ENCODE data around the gene ITPKB.
A peak's percentile ranks its signal among the peaks of the same experiment; 100 is the strongest.

Gene ITPKB

DNA sequence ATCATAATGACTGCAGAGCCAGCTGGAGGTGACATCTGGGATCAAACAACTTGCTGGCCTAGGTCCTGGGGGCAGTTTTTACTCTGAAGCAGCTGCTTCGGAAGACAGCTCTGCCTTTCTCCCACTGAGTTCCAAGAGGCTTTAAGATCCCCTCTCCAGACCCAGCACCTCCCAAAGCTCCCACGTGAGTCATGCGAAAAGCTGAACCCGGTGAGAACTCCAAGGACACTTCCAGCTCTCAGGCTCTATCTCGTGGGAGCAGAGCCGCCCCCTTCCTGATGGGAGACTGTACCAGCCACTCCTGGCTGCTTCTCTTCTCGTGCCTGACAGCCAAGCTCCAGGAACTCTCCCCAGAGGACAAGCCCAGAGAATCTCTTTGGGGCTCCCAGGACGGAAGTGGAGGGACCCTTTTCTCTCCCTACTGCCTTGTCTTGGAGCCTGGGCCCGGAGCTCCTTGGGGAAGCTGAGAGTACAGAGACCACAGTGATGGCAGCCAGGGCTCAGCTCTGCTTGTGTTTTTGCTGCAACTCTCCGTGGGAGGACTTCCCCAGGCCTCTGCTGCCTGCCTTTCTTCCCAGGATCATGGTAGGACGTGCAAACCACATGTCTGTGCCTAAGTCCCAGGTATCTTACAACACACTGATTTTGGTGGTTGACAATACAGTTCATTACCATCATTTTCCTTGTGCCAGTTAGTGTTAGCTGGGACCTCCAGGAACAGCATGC lies 149.9 kb downstream of the ITPKB start:
- DNase-seq (ENCODE audit: low read depth): peak; percentile 13
- TF ChIP-seq MYC (IDR thresholded peaks at IDR 0.05; ENCODE audit: low read depth, low read length): no peak
- no peak overlapping the region for H3K4me3 ChIP-seq (ENCODE audit: low read depth, low read length)

DNA sequence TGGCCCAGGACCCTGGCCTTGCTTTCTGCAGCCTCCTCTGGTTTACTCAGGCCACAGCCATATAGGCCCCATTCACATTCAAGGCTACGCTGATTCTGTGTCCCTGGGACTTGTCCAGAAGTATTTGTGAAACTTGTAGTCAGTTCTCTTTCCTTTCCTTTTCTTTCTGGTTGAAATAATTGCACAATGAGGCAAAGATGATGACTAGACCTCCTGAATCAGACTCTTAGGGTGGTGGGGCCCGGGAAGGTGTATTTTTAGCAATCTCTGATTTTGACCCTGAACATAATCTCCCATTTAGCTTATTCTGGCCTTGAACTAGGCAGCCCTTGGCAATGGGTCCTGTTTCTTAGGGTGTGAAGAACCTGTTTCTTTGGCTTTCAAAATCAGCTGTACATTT lies 150.6 kb downstream of the ITPKB start:
- no peak for DNase-seq (ENCODE audit: low read depth)

DNA sequence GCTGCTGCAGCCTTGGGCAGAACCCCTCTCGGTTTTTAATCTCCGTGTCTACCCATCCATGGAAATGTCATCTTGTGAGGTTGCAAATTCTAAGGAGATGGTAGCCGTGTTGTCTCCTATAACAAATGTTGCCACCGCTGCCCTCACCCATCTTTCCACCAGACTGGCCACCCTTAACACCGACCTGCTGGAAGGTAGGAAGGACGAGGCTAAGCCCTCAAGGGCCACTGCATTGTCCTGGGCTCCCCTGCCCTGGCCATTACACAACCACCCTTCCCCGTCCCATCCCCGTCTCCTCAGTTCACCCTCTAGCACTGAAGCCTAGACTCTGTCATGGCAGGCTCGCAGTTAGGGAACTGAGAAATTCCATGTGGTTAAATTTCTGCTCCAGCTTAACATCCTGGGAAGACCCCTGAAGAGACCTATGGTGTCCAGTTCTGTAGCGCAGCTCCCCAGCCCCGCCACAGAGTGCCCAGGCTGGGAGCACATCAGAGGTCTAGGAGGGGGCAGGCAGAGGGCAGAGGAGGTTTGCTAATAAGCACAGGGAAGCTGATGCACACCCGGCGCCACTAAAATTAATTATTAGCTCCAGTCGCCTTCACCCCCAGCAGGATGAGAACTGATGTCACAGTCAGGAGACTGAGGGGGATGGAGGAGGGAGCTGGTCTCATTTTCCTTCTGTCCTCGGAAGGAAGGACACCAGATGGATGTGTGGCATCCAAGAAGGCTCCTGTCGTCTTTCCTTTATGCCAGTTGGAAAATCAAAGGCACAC lies 152.2 kb downstream of the ITPKB start:
- H3K4me3 ChIP-seq (ENCODE audit: low read depth, low read length): no peak overlapping the region
- DNase-seq (ENCODE audit: low read depth): no peak
- TF ChIP-seq MYC (IDR thresholded peaks at IDR 0.05; ENCODE audit: low read depth, low read length) (no peak), POLR2A (IDR thresholded peaks at IDR 0.05; ENCODE audit: extremely low read depth, insufficient read length) (no peak)
- TF ChIP-seq, protein P1, sequence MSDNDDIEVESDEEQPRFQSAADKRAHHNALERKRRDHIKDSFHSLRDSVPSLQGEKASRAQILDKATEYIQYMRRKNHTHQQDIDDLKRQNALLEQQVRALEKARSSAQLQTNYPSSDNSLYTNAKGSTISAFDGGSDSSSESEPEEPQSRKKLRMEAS (IDR thresholded peaks at IDR 0.05; ENCODE audit: low read depth, low read length): no peak
- TF ChIP-seq, protein P2, sequence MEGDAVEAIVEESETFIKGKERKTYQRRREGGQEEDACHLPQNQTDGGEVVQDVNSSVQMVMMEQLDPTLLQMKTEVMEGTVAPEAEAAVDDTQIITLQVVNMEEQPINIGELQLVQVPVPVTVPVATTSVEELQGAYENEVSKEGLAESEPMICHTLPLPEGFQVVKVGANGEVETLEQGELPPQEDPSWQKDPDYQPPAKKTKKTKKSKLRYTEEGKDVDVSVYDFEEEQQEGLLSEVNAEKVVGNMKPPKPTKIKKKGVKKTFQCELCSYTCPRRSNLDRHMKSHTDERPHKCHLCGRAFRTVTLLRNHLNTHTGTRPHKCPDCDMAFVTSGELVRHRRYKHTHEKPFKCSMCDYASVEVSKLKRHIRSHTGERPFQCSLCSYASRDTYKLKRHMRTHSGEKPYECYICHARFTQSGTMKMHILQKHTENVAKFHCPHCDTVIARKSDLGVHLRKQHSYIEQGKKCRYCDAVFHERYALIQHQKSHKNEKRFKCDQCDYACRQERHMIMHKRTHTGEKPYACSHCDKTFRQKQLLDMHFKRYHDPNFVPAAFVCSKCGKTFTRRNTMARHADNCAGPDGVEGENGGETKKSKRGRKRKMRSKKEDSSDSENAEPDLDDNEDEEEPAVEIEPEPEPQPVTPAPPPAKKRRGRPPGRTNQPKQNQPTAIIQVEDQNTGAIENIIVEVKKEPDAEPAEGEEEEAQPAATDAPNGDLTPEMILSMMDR (IDR thresholded peaks at IDR 0.05; ENCODE audit: low read depth, low read length): no peak

More for the DNA sequence above, 150.6 kb downstream of the ITPKB start:
- TF ChIP-seq, protein P2 (IDR thresholded peaks at IDR 0.05; ENCODE audit: low read depth, low read length): no peak
- TF ChIP-seq POLR2A (IDR thresholded peaks at IDR 0.05; ENCODE audit: extremely low read depth, insufficient read length) (no peak), MYC (IDR thresholded peaks at IDR 0.05; ENCODE audit: low read depth, low read length) (no peak)
- TF ChIP-seq, protein P1 (IDR thresholded peaks at IDR 0.05; ENCODE audit: low read depth, low read length): no peak
- no peak overlapping the region for H3K4me3 ChIP-seq (ENCODE audit: low read depth, low read length)

DNA sequence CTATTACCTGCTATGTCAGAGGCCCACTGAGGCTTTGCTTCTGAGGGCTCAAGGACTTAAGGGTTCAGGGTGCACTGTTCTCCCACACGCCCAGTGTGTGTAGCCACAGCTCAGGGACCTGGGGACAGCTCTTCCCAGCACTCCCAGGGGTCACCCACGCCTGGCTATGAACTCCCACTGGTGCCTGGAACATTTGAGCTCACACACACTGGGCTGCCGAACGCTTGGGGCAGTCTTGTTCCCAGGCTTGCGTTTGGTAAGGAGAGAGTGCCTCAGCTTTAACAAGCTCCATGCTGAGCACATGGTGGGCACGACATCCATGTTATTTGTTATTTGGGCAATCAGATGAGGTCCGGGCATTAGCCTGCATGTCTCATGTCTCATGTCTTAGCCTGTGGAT lies 153.0 kb downstream of the ITPKB start:
- no peak for DNase-seq (ENCODE audit: low read depth)
- TF ChIP-seq MYC (IDR thresholded peaks at IDR 0.05; ENCODE audit: low read depth, low read length) (no peak), POLR2A (IDR thresholded peaks at IDR 0.05; ENCODE audit: extremely low read depth, insufficient read length) (no peak)
- TF ChIP-seq, protein P2 (IDR thresholded peaks at IDR 0.05; ENCODE audit: low read depth, low read length): no peak
- TF ChIP-seq, protein P1 (IDR thresholded peaks at IDR 0.05; ENCODE audit: low read depth, low read length): no peak

DNA sequence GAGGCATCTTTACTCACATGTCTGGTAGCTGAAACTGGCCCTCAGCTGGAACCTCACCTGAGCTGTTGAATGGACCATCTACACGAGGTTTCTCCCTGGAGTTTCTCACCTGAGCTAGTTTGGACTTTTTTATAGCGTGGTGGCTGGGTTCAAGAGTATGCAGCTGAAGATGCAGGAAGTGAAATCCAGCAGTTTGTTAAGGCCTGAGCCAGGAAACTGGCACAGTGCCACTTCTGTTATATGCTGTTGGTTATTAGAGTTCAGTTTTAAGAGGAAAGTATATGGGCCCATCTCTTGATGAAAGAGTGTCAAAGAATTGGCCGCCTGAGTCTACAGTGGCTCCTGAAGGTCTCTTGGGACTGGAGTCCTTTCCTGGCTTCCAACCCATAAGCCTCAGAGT lies 154.9 kb downstream of the ITPKB start:
- TF ChIP-seq POLR2A (IDR thresholded peaks at IDR 0.05; ENCODE audit: extremely low read depth, insufficient read length) (no peak), MYC (IDR thresholded peaks at IDR 0.05; ENCODE audit: low read depth, low read length) (no peak)
- TF ChIP-seq, protein P2 (IDR thresholded peaks at IDR 0.05; ENCODE audit: low read depth, low read length): no peak
- TF ChIP-seq, protein P1 (IDR thresholded peaks at IDR 0.05; ENCODE audit: low read depth, low read length): no peak
- no peak overlapping the region for H3K4me3 ChIP-seq (ENCODE audit: low read depth, low read length)
- no peak for DNase-seq (ENCODE audit: low read depth)

More for the DNA sequence above, 153.0 kb downstream of the ITPKB start:
- no peak overlapping the region for H3K4me3 ChIP-seq (ENCODE audit: low read depth, low read length)

DNA sequence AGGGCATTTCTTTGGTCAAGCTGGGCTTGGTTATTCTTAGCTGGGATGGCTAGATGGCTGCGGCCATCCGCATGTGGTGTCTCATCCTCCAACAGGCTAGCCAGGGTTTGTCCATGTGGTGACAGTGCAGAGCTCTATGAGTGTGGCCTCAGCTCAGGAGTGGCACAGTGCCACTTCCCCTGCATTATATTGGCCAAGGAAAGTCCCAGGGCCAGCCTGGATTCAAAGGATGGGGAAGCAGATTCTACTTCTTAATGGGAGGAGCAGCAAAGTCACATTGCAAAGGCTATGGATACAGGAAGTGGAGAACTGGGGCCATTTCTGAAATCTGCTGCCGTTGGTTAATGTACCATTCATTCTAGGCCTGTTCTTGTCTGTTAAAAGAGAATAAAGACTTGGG lies 156.1 kb downstream of the ITPKB start:
- TF ChIP-seq POLR2A (IDR thresholded peaks at IDR 0.05; ENCODE audit: extremely low read depth, insufficient read length): no peak
- no peak for DNase-seq (ENCODE audit: low read depth)
- H3K4me3 ChIP-seq (ENCODE audit: low read depth, low read length): no peak overlapping the region
